ENCODE measurements around the gene TRIO.

The TRIO gene

DNA sequence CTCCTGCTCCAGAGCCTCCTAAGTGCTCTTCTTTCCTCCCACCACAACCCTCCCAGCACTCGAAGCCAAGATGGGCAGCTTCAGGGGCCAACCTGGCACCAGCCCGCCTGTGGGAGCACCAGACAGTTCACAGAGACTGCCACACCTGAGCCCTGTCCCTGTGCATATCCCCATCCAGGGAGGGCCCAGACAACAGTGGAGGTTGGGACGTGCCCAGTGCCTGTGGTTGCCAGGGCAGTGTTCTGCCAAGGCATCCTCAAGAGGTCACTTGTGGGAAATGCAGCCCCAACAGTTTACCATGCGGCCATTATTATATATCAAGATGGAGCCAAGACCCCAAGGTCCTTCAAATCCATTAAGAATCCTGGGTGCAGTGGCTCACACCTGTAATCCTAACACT lies 23.0 kb upstream of the TRIO start:
- TF ChIP-seq TAF1 (IDR thresholded peaks at IDR 0.05; ENCODE audit: borderline replicate concordance, insufficient read depth, low read length) (no peak), POLR2AphosphoS5 (IDR thresholded peaks at IDR 0.05; ENCODE audit: low read depth, low read length) (no peak), SIN3A (IDR thresholded peaks at IDR 0.05; ENCODE audit: borderline replicate concordance, insufficient read depth, low read length) (no peak), REST (IDR thresholded peaks at IDR 0.05; ENCODE audit: insufficient read depth in 1 of 2, low read depth in 2 of 2, low read length in 2 of 2) (no peak), FOXP2 (optimal IDR thresholded peaks at IDR 0.05; ENCODE audit: borderline replicate concordance, extremely low read depth, extremely low read length, insufficient read depth) (no peak)

DNA sequence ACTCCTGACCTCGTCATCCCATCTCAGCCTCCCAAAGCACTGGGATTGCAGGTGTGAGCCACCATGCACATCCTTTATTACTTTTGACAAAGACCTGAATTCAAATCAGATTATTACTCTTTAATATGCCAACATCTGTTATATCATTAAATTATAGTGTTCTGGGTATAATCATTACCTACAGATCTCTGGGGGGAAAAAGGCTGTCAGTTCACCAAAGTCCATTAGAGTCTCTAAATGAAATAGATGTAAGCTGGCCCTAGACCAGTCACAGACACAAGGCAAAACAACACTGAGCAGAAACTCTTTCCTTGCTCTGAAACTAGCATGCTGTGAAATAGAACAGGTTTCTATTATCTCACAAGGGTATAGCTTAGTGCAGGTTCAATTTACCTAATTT lies 21.6 kb upstream of the TRIO start:
- no peak for TF ChIP-seq SIN3A (IDR thresholded peaks at IDR 0.05; ENCODE audit: borderline replicate concordance, insufficient read depth, low read length)
- no peak for TF ChIP-seq TAF1 (IDR thresholded peaks at IDR 0.05; ENCODE audit: borderline replicate concordance, insufficient read depth, low read length)
- TF ChIP-seq REST (IDR thresholded peaks at IDR 0.05; ENCODE audit: insufficient read depth in 1 of 2, low read depth in 2 of 2, low read length in 2 of 2): no peak
- no peak for TF ChIP-seq POLR2AphosphoS5 (IDR thresholded peaks at IDR 0.05; ENCODE audit: low read depth, low read length)

DNA sequence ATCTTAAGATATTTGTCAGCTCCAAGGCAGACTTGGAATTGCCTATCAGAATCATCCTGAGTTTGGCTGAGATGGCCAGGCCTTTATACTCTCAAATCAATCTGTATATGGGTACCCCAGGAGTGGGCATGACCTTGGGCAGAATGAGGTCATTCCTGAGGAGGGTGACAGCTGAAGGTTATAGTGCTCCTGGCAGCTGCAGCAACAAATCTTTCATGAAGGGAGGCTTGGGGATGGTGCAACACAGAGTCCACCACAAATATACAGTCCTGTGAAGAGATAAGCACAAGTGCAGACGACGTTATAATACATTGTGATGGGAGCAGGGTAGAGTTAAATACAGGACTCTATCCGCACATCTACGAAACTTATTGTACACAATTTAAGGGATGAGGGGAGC lies 21.1 kb upstream of the TRIO start:
- TF ChIP-seq REST (IDR thresholded peaks at IDR 0.05; ENCODE audit: insufficient read depth in 1 of 2, low read depth in 2 of 2, low read length in 2 of 2): no peak
- no peak for TF ChIP-seq POLR2AphosphoS5 (IDR thresholded peaks at IDR 0.05; ENCODE audit: low read depth, low read length)
- no peak for TF ChIP-seq SIN3A (IDR thresholded peaks at IDR 0.05; ENCODE audit: borderline replicate concordance, insufficient read depth, low read length)

DNA sequence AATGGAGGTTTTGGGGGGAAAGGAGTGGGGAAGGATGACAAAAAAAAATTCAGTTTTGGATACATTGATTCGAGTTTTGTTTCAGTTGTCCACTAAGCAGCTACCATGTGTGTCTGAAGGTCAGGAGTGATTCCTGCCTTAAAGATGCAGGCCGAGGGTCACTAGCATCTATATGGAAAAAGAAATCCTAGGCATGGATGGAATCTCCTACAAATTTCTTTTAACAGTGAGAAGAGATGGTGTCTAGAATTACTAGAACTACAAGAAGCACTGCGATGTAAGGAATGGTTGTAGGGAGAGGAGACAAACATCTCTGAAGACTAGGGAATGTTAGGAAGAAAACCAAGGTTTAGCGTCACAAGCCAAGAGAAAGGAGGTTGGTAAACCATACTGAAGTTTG lies 19.6 kb upstream of the TRIO start:
- TF ChIP-seq REST (IDR thresholded peaks at IDR 0.05; ENCODE audit: insufficient read depth in 1 of 2, low read depth in 2 of 2, low read length in 2 of 2) (no peak), POLR2AphosphoS5 (IDR thresholded peaks at IDR 0.05; ENCODE audit: low read depth, low read length) (no peak), SIN3A (IDR thresholded peaks at IDR 0.05; ENCODE audit: borderline replicate concordance, insufficient read depth, low read length) (no peak), FOXP2 (optimal IDR thresholded peaks at IDR 0.05; ENCODE audit: borderline replicate concordance, extremely low read depth, extremely low read length, insufficient read depth) (no peak), TAF1 (IDR thresholded peaks at IDR 0.05; ENCODE audit: borderline replicate concordance, insufficient read depth, low read length) (no peak)

GRCh38 chr5:14123974-14124482 lies 19.1 kb upstream of the TRIO start:
- TF ChIP-seq TAF1 (IDR thresholded peaks at IDR 0.05; ENCODE audit: borderline replicate concordance, insufficient read depth, low read length) (no peak), POLR2AphosphoS5 (IDR thresholded peaks at IDR 0.05; ENCODE audit: low read depth, low read length) (no peak), FOXP2 (optimal IDR thresholded peaks at IDR 0.05; ENCODE audit: borderline replicate concordance, extremely low read depth, extremely low read length, insufficient read depth) (no peak), SIN3A (IDR thresholded peaks at IDR 0.05; ENCODE audit: borderline replicate concordance, insufficient read depth, low read length) (no peak), REST (IDR thresholded peaks at IDR 0.05; ENCODE audit: insufficient read depth in 1 of 2, low read depth in 2 of 2, low read length in 2 of 2) (no peak)

Measured in PFSK-1 (cell line).